AG04450 (cell line): ENCODE results near the gene HMOX1. TPM values are rescaled to one million over a fixed set of nuclear protein-coding genes. Genes with fewer than 3 reads are reported as not detected.

Source experiments
- CTCF ChIA-PET: fragments of 300-600, 350-600 bp; formaldehyde crosslinking; extraction: SDS; loops from one replicate; lab custom pipeline; 2022; ENCODE audit warnings: antibody characterized with exemption, inconsistent platforms; lab: Charles Lee
- POLR2A ChIA-PET: fragments of 350-600 bp; formaldehyde crosslinking; extraction: SDS; loops from one replicate; lab custom pipeline; 2021; ENCODE audit warnings: antibody characterized with exemption, inconsistent platforms; lab: Yijun Ruan, JAX
- DNase-seq: peaks from one replicate; pipeline ENCODE4 v3.0.0-alpha.2; 2011; ENCODE audit warnings: low read depth, low spot score
- H3K27ac ChIP-seq: one replicate; pipeline ENCODE4 v1.5.1; 2012; ENCODE audit warnings: low read depth, low read length, control low read depth
- H3K27me3 ChIP-seq: one replicate; pipeline ENCODE4 v1.6.0; 2012; ENCODE audit warnings: low read length; ENCODE audit not compliant: control insufficient read depth, insufficient read depth
- H3K4me3 ChIP-seq: 2 replicates; pipeline ENCODE4 v1.5.1; 2011; ENCODE audit warnings: mild to moderate bottlenecking, low read depth, low read length, control low read depth
- H3K9me3 ChIP-seq: 2 replicates; pipeline ENCODE4 v1.5.1; 2012; ENCODE audit warnings: low read length; ENCODE audit not compliant: control insufficient read depth, insufficient read depth
- polyA plus RNA-seq: library from polyadenylated mRNA; depleted of rRNA; stranded (reverse); fragments of >200 nt; gene quantifications from 2 replicates; pipeline ENCODE4 v1.2.3, GENCODE V29; 2011
- TF ChIP-seq, protein P1 (sequence below): IDR thresholded peaks from 2 replicates; pipeline ENCODE4 v1.5.1; 2011; ENCODE audit warnings: low read depth, low read length, control low read depth, inconsistent platforms

The HMOX1 gene
- polyA plus RNA-seq, 1 experiment = 55.2 TPM

DNA sequence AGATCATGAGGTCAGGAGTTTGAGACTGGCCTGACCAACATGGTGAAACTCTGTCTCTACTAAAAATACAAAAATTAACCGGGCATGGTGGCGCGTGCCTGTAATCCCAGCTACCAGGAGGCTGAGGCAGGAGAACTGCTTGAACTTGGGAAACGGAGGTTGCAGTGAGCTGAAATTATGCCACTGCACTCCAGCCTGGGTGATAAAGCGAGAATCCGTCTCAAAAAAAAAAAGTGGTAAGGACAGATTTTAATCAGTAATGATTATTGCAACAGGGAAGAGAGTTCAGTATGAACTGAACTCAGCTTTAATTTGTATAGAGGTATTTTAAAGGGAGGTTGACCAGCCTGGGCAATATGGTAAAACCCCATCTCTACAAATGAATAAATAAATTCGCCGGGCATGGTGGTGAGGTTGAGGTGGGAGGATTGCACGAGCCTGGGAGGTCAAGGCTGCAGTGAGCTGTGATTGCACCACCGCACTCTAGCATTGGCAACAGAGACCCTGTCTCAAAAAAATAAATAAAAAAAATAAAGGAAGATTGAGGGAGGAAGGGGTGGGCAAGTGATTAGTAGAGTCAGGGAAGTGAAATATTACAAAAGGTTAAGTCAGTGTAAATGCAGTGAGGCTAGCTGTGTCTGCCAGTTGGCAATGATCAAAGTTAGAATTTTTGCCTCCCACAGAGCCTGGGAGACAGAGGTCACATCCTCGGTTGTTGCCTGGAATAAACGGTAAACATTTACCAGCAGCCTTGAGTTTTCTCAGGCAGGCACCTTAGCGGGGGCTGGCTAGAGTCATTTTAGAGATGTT is 16.4 kb downstream of the HMOX1 start:
- POLR2A ChIA-PET = interaction anchor here (0.6 to 1.1 kb wide), 3 partner anchors 11 to 110 kb away, joined by 3 to 4 read pairs (median 3); partner anchors contain the start of gene HMOX1

DNA sequence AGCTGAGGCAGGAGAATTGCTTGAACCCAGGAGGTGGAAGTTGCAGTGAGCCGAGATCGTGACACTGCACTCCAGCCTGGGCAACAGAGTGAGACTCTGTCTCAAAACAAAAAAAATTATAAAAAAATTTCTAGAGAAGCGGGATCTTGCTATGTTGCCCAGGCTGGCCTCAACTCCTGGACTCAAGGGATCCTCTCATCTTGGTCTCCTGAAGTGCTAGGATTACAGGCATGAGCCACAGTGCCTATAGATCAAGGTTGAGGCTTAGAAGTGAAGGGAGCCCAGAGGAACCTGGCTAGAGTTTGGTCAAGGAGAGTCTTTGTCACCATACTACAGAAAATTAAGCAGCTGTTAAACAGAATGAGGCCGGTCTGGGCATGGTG is 17.7 kb downstream of the HMOX1 start:
- Histone ChIP-seq H3K27ac (no peak overlapping the region), H3K9me3 (no peaks in the 10 kb centered on the region; the same call in 1 of the 2 replicates), H3K27me3 (no peaks in the 10 kb centered on the region), H3K4me3 (no peak overlapping the region)
- ChIA-PET POLR2A (interaction anchor here (1.1 kb wide), 1 partner anchor 18 kb away, joined by 3 read pairs; the partner anchor contains the start of gene HMOX1), CTCF (no interaction called here)
- DNase-seq = no peak
- TF ChIP-seq, protein P1, sequence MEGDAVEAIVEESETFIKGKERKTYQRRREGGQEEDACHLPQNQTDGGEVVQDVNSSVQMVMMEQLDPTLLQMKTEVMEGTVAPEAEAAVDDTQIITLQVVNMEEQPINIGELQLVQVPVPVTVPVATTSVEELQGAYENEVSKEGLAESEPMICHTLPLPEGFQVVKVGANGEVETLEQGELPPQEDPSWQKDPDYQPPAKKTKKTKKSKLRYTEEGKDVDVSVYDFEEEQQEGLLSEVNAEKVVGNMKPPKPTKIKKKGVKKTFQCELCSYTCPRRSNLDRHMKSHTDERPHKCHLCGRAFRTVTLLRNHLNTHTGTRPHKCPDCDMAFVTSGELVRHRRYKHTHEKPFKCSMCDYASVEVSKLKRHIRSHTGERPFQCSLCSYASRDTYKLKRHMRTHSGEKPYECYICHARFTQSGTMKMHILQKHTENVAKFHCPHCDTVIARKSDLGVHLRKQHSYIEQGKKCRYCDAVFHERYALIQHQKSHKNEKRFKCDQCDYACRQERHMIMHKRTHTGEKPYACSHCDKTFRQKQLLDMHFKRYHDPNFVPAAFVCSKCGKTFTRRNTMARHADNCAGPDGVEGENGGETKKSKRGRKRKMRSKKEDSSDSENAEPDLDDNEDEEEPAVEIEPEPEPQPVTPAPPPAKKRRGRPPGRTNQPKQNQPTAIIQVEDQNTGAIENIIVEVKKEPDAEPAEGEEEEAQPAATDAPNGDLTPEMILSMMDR = no peak

More for the DNA sequence above, 16.4 kb downstream of the HMOX1 start:
- H3K27ac ChIP-seq = no peak overlapping the region
- H3K27me3 ChIP-seq = no peaks in the 10 kb centered on the region
- TF ChIP-seq, protein P1 = no peak
- H3K4me3 ChIP-seq = no peak overlapping the region
- no peaks in the 10 kb centered on the region; the same call in 1 of the 2 replicates for H3K9me3 ChIP-seq
- DNase-seq = no peak
- CTCF ChIA-PET = interaction anchor here (0.6 kb wide), 1 partner anchor 42 kb away, joined by 3 read pairs; no protein-coding TSS in a partner anchor

DNA sequence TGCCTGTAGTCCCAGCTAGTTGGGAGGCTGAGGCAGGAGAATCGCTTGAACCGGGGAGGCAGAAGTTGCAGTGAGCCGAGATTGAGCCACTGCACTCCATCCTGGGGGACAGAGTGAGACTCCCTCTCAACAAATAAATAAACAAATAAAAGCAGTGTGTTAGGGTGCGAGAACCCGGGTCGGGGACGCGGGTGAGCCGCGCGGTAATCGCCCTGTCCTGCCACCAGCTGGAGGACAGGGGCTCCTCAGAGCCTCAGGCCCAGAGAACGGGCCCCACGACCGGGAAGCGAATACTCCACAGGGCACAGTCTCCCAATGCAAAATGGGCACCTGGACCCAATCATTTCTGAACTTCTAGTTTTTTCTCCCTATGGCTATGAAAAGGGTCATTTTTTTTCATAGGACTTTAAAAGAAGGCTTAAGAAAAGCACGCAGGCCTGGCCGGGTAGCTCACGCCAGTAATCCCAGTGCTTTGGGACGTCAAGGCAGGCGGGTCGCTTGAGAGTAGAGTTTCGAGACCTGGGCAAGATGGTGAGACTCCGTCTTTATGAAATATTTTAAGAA is 18.3 kb downstream of the HMOX1 start:
- Histone ChIP-seq H3K9me3 (no peaks in the 10 kb centered on the region; the same call in 1 of the 2 replicates), H3K27ac (peak overlapping the region; percentile 21), H3K4me3 (peak overlapping the region; percentile 65), H3K27me3 (no peaks in the 10 kb centered on the region)
- TF ChIP-seq, protein P1 = no peak
- CTCF ChIA-PET = no interaction called here
- POLR2A ChIA-PET = no interaction called here
- no peak for DNase-seq

DNA sequence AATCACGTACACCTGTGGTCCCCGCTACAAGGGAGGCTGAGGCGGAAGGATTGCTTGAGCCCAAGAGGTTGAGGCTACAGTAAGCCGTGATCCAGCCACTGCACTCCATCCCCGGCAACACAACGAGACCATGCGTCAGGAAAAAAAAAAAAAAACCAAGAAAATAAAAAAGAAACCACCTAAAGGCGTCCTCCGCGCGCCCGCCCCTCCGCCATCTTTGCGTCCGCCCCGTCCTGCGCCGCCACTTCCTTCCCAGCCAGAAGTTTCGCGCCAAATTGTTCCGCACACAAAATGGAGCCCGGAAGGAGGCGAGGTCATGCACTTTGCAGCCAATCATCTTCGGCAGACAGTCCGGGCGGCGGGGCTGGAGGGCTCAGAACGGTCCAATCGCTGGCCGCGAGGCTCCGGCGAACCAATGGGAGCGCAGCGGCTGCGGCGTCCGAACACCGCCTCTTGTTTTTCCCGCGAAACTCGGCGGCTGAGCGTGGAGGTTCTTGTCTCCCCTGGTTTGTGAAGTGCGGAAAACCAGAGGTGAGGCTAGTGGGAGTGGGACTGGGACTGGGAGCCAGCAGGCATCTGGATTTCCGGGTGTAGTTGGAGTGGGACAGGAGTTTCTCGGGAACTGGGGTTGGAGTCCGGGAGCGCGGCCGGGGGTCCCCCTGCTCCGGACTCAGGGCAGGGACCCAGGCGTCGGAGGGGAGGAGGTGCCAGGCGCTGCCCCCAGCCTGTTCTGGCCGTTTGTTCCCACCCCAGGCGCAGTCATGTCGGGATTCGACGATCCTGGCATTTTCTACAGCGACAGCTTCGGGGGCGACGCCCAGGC is 19.0 kb downstream of the HMOX1 start, which contains the start of gene MCM5:
TSS of gene MCM5 (plus strand) at position 463 of the 823 bp plus-strand sequence. CDS start at position 762, 299 bp downstream.
- Histone ChIP-seq H3K27ac (peak within 1 kb of the TSS; percentile 21), H3K27me3 (no peaks in the 10 kb centered on the region), H3K4me3 (peak within 1 kb of the TSS; percentile 83), H3K9me3 (no peaks in the 10 kb centered on the region; the same call in 1 of the 2 replicates)
- ChIA-PET POLR2A (no interaction called here), CTCF (no interaction called here)
- DNase-seq = peak; percentile 91
- TF ChIP-seq, protein P1 = no peak
